Urinary bladder (tissue), 4 donors: ENCODE data around the gene MED7. TPM values are rescaled to one million over a fixed set of nuclear protein-coding genes. Genes with fewer than 3 reads are reported as not detected.
"Not testable (repeated sequence)": the region's sequence is repeated elsewhere in the genome, so short reads cannot be mapped to it uniquely, and the experiment has no call there.

Source experiments
- DNase-seq: peaks from one replicate; pipeline ENCODE4 v3.0.0-alpha.2; 2015; ENCODE audit errors: extremely low spot score
- H3K27ac ChIP-seq: one replicate; pipeline ENCODE4 v1.5.1; 2013; ENCODE audit warnings: low read depth, mild to moderate bottlenecking, moderate library complexity
- H3K36me3 ChIP-seq: one replicate; pipeline ENCODE4 v1.6.1; 2013; ENCODE audit warnings: mild to moderate bottlenecking, moderate library complexity; ENCODE audit not compliant: insufficient read depth
- H3K4me1 ChIP-seq: one replicate; pipeline ENCODE4 v1.6.1; 2013; ENCODE audit warnings: mild to moderate bottlenecking, moderate library complexity; ENCODE audit not compliant: insufficient read depth
- H3K4me3 ChIP-seq: one replicate; pipeline ENCODE4 v1.5.1; 2013; ENCODE audit warnings: low read depth, low read length
- WGBS: extraction: QIAGEN DNeasy Blood & Tissue Kit; methylation state at CpG from one replicate; pipeline ENCODE4 v1.1.7; 2013; 5-methylcytosine and 5-hydroxymethylcytosine counted together
- polyA plus RNA-seq: library from polyadenylated mRNA; stranded (reverse); fragments of 200-250 nt; gene quantifications from one replicate; pipeline ENCODE4 v1.2.3, GENCODE V29; 2013
- total RNA-seq: library from RNA; depleted of rRNA; stranded (reverse); fragments of >200 nt; gene quantifications from one replicate; pipeline ENCODE4 v1.2.3, GENCODE V29; 2014
- donor health status: healthy with polysubstance abuse.
- donor health status: healthy.

Gene MED7, protein sequence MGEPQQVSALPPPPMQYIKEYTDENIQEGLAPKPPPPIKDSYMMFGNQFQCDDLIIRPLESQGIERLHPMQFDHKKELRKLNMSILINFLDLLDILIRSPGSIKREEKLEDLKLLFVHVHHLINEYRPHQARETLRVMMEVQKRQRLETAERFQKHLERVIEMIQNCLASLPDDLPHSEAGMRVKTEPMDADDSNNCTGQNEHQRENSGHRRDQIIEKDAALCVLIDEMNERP
- total RNA-seq (20.3 TPM), polyA plus RNA-seq (12.7 TPM)

DNA sequence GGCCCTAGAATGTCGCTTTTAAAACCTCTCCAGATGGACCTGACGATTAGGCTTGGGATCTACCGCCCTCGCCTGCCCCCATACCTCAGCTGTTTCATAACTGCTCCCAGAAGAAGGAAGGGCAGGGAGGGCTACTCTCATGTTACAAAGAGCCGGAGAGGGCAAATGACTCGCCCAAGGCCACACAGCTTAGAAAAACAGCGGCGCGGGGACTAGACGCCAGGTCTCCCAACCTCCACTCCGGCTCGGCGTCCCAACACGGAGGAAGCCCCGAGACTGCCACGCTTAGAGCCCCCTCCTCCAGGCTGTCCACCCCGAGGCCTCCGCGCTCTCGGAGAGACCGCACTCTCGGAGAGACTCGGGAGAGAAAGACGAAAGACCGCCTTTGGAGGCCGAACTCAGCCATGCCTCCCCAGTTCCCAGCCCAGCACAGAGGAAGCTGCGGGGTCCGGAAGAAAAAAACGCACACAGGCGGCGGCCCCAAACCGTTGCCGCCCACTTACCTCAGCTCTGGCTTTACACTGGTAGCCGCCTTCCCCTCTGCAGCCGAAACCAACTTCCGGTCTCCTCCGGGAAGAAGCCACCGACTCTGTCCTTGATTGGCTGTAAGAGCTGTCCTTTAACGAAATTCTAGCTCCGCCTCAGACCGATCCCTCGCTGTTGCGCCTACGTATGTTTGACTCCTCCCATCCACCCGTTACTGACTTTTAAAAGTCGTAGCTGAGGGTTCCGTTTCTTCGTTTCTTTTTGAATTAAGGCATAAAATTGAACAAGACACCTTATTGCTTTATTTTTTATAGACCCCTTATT lies at the start of gene MED7:
Gene MED7 (minus strand): TSS at position 549 of the 810 bp plus-strand sequence. CDS start 3,434 bp downstream, outside the sequence.
- WGBS: under 1% methylated on average over 48 of the region's 48 CpGs
- DNase-seq: peak; percentile 99
- Histone ChIP-seq H3K4me3 (peak within 1 kb of the TSS; percentile 85), H3K27ac (peak within 1 kb of the TSS; percentile 84), H3K4me1 (no peaks in the 10 kb centered on the region), H3K36me3 (no peaks in the 10 kb centered on the region)

DNA sequence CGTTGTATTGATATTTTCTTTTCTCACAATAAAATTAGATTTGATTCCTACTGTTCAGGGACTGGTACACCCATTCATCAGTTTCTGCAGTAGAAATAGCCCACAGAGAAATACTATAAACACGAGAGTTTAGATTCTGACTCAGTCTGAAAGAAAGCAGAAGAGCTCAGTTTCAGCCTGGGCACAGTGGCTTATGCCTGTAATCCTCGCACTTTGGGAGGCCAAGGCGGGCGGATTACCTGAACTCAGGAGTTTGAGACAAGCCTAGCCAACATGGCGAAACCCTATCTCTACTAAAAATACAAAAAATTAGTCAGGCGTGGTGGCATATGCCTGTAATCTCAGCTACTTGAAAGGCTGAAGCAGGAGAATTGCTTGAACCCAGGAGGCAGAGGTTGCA lies 46.6 kb upstream of the MED7 start:
- 78% methylated on average over 7 of the region's 7 CpGs for WGBS
- no peak for DNase-seq
- no peak overlapping the region for H3K27ac ChIP-seq

DNA sequence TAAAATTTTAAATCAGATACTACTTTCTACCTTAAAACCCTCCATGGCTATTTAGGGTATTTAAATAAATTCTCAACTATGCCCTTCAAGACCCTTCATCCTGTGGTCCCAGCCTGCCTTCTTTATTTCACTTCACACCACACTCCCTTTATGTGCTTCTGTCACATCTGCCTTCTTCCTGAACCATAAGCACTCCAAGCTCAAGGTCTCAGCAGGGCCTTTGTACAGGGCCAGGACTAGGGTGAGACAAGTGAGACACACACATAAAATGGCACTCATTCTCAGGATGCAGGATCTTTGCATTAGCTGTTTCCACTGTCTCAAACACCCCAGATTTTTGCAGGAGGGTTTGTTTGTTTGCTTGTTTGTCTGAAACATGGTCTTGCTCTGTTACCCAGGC lies 45.6 kb upstream of the MED7 start:
- Histone ChIP-seq H3K4me3 (no peak overlapping the region), H3K27ac (no peak overlapping the region), H3K36me3 (no peaks in the 10 kb centered on the region), H3K4me1 (no peaks in the 10 kb centered on the region)
- DNase-seq: no peak

More for the DNA sequence above, 46.6 kb upstream of the MED7 start:
- Histone ChIP-seq H3K4me3 (no peak overlapping the region), H3K36me3 (no peaks in the 10 kb centered on the region), H3K4me1 (no peaks in the 10 kb centered on the region)

DNA sequence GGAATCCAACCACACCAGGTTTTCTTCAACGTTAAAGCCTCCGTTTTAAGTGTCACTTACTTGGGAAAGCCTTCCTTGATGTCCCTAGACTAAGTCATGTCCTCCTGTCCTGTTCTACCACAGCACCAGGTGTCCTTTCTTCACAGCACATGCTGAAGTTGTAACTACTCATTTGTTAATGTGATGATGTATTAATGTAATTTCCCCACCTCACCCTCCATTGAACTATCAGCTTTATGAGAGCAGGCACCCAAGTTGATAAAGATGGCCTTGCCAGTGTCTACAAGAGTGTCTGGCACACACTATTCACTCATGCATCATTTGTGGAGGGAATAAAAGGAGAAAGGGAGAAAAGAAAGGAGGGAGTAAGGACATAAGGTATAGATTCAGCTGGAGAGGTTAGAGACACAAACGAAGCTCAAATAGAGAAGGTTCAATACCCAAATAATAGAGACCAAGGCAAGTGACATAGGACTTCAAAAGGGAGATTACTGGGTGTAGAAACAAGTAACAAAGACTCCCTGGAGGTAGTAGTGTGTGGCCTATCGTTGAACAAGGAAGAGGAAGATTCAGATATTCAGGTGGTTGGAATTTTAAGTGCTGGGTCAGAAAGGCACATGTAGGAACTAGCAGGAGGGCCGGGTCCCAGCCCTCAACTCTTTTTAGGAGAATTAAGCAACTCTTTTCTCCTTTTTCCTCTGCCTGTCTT lies 44.5 kb upstream of the MED7 start:
- 57% methylated on average over 5 of the region's 5 CpGs for WGBS
- DNase-seq: no peak
- H3K4me3 ChIP-seq: no peak overlapping the region
- no peaks in the 10 kb centered on the region for H3K36me3 ChIP-seq
- H3K27ac ChIP-seq: no peak overlapping the region
- H3K4me1 ChIP-seq: no peaks in the 10 kb centered on the region

DNA sequence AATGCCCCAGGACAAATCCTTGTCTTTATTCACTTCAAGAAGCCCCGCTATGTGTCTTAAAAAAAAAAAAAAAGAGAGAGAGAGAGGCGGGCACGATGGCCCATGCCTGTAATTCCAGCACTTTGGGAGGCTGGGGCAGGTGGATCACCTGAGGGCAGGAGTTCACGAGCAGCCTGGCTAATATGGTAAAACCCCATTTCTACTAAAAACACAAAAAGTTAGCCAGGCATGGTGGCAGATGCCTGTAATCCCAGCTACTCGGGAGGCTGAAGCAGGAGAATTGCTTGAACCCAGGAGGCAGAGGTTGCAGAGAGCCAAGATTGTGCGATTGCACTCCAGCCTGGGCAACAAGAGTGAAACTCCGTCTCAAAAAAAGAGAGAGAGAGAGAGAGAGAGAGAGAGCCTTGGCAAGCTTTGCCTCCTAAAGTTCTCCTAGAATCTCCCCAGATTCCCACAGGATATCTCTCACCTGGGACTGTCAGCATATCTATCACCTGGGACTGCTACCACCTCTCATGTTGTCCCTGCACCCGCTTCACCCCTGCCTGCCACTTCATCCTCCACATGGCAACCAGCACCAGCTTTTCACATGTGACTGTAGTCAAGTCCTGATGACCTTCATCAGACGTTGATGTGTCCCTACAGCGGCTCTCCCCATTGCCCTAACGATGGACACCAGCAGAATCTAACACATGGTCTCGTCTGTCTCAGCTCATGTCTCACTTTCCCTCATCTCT lies 43.8 kb upstream of the MED7 start:
- H3K4me1 ChIP-seq: no peaks in the 10 kb centered on the region
- H3K4me3 ChIP-seq: no peak overlapping the region
- H3K27ac ChIP-seq: no peak overlapping the region
- DNase-seq: no peak
- WGBS: 77% methylated on average over 12 of the region's 12 CpGs
- H3K36me3 ChIP-seq: no peaks in the 10 kb centered on the region

DNA sequence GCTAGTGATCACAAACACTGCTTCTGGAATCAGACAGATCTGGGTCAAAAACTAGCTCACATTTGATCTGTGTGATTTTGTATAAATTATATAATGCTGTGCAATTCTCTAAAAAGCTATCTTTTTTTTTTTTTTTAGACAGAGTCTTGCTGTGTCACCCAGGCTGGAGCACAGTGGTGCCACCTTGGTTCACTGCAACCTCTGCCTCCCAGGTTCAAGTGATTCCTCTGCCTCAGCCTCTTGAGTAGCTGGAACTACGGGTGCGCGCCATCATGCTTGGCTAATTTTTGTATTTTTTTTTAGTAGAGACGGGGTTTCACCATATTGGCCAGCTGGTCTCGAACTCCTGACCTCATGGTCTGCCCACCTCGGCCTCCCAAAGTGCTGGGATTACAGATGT lies 42.5 kb upstream of the MED7 start:
- not testable (repeated sequence) for H3K36me3 ChIP-seq, H3K4me3 ChIP-seq, DNase-seq, H3K4me1 ChIP-seq, H3K27ac ChIP-seq
- WGBS: 92% methylated on average over 6 of the region's 6 CpGs

DNA sequence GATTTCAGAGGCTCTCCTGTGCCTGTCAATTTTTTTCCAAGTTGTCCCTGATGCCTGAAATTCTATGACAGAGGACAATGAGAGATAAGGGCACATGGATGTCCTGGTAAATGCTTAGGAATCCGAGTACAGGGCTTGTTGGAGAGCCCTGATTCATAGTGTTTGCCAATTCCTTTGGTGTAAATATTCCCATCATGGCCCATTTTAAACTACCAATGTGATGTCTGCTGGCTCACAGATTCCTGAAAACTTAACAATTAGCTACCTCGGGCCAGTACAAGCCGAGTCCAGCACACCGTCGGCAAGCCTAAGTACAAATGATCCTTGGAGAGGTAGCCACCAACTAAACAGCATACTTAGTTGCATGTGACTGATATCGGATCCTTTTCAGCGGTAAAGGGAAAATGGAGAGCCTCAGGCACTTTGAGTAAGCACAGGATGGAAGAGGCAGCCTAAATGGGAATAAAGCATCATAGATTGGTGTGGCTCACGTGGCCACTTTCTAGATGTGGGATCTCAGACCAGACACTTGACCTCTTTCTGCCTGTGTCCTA lies 41.5 kb upstream of the MED7 start:
- H3K4me1 ChIP-seq: no peaks in the 10 kb centered on the region
- no peak for DNase-seq
- H3K4me3 ChIP-seq: peak overlapping the region; percentile 20
- 77% methylated on average over 8 of the region's 8 CpGs for WGBS
- H3K27ac ChIP-seq: no peak overlapping the region
- no peaks in the 10 kb centered on the region for H3K36me3 ChIP-seq

DNA sequence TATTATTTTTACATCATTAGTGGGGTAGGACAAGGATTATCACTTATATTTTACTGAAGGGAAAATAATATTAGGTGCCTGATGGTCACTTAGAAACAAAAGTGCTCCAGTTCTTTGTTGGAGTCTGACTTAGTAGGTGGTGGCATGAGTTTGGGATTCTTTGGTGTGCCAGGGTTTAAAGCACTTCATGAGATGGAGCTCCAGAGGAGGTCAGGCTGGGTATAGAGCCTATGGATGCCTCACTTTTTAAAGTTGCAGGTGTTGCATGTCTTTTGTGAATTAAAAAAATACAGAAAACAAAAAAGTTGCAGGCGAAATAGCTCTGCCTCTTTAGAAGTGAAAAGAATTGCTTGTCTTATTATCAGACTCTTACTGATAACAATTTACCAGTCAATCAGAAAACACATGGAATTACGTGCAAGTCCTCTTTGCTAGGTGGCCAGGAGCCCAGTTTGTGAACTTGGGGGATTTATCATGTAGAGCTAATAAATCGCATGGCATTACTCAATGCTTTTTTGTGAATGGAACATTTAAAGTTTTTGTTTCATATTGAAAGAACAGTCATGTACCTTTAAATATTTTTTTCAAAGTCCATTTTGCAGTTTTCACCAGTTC lies 39.6 kb upstream of the MED7 start:
- no peaks in the 10 kb centered on the region for H3K36me3 ChIP-seq
- no peak overlapping the region for H3K27ac ChIP-seq
- WGBS: 53% methylated on average over 3 of the region's 3 CpGs
- peak overlapping the region; percentile 31 for H3K4me3 ChIP-seq
- H3K4me1 ChIP-seq: no peaks in the 10 kb centered on the region
- DNase-seq: no peak

DNA sequence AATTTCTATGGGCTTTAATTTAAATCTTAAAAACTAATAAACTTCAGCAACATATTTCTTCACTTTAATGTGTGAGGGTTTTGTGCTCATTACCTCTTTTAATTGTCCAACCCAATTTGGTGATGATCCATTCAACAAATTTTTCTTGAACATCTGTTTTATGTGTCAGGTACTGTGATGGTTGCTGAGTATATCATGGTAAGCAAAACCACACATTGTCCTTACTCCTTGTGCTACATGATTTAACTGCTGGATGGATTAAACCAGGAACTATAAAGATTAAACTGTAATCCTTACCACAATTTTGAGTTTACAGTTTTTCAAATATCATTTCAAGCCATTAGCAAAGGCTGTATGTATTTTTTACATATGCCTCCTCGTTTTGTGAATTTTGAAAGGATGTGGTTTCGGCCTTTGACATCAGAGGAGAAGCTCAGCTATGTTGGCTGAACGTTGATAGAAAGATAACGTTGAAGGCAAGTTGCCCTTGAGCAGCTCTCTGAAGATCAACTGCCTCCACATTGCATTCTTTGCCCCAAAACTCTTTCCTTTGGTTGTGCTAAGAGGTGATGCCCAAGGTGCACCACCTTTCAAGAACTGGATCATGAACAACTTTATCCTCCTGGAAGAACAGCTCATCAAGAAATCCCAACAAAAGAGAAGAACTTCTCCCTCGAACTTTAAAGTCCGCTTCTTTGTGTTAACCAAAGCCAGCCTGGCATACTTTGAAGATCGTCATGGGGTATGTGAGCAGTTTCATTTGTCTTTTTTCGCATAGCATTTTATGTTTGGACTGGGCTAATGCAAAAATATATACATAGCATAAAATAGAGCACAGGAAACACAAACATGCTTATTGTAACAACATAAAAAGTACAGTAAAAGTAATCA lies 38.0 kb upstream of the MED7 start, which contains the start of gene ITK:
Gene ITK (plus strand): TSS at position 467 of the 891 bp plus-strand sequence. CDS start 138 bp downstream, at position 605.
- no peak for DNase-seq
- 63% methylated on average over 8 of the region's 8 CpGs for WGBS
- H3K4me1 ChIP-seq: no peaks in the 10 kb centered on the region

DNA sequence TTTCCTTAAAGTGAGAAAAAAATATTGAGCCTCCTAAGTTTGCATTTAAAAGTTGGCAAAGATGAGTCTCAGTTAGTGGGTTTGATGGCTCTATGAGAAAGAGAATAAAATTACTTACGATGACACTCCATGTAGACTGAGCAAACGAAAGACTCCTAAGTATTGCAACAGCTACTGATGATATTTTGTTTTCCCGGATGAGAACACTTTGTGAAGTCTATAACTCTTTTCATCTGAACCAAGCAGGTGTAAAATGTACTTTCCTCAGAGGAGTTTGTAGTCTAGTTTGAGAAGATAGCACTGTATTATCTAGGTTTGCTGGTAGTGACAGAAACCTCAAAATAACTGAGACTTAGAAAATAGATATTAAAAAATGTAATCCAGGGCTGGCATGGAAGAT lies 36.3 kb upstream of the MED7 start:
- Histone ChIP-seq H3K4me3 (no peak overlapping the region), H3K27ac (no peak overlapping the region), H3K4me1 (no peaks in the 10 kb centered on the region), H3K36me3 (no peaks in the 10 kb centered on the region)
- 67% methylated on average over 3 of the region's 3 CpGs for WGBS
- DNase-seq: no peak

More for the DNA sequence above, 38.0 kb upstream of the MED7 start, which contains the start of gene ITK:
- Histone ChIP-seq H3K4me3 (peak within 1 kb of the TSS; percentile 31), H3K27ac (no peak within 1 kb of the TSS), H3K36me3 (no peaks in the 10 kb centered on the region)

DNA sequence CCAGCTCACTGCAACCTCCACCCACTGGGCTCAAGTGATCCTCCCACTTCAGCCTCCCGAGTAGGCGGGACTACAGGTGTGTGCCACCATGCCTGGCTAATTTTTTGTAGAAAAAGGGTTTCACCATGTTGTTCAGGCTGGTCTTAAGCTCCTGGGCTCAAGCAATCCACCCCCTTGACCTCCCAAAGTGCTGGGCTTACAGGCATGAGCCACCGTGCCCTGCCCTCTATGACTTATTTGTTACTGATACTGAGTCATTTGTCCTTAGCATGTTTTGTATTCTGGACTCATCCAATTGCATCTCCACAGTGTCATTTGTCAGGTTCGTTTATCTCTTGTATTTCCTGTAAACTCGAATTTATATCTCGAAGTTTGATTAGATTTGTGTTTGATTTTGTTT lies 35.3 kb upstream of the MED7 start:
- Histone ChIP-seq H3K36me3 (no peaks in the 10 kb centered on the region), H3K27ac (no peak overlapping the region), H3K4me1 (no peaks in the 10 kb centered on the region), H3K4me3 (no peak overlapping the region)
- WGBS: 68% methylated on average over 6 of the region's 6 CpGs
- no peak for DNase-seq

DNA sequence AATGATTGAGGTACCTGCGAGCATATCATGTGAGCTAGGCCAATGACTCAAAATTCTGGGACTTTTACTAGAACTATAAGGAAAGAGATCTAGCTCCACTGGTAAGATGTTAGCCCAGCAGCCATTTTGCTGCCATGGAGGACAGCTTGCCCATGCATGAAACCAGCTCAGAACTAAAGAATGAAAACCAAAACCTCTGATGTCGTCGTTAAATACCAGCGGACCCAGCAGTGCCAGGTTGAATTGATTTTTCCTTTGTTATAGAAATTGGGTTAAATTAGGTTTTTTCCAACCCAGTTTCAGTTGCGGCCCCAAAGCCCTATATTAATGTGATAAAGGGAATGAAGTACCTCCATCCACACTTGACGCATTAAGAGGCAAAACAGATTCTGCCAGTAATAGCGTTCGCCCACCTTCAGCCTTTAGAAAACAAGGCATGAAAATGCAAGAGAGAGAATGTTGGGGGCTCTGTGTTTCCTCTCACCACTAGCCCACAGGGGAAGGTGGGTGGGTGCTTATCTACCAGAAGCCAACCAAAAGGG lies 32.5 kb upstream of the MED7 start:
- Histone ChIP-seq H3K36me3 (no peaks in the 10 kb centered on the region), H3K27ac (no peak overlapping the region), H3K4me3 (no peak overlapping the region), H3K4me1 (no peaks in the 10 kb centered on the region)
- no peak for DNase-seq
- 90% methylated on average over 8 of the region's 8 CpGs for WGBS
